A549 (cell line): ENCODE measurements around the gene NOL3.
A peak's percentile ranks its signal among the peaks of the same experiment; 100 is the strongest.

Source experiments
- CBX2 ChIP-seq: fragments of 200-600 bp; sonication (generic); IDR thresholded peaks from 2 replicates; pipeline ENCODE4 v1.6.1; 2016; ENCODE audit warnings: low read depth, mild to moderate bottlenecking, borderline replicate concordance
- CHD4 ChIP-seq: fragments of 200-600 bp; sonication (generic); IDR thresholded peaks from 2 replicates; pipeline ENCODE4 v1.6.1; 2016; ENCODE audit warnings: antibody characterized with exemption, mild to moderate bottlenecking, borderline replicate concordance
- EP300 ChIP-seq, 2 experiments: fragments of >200 bp; sonication (Bioruptor Twin); formaldehyde crosslinking; IDR thresholded peaks; 2 replicates in 1 of 2; 3 replicates in 1 of 2; pipeline ENCODE4 v1.6.1; 2016 to 2017
- HOXB5 ChIP-seq: fragments of 250-450 bp; sonication (Bioruptor Pico); IDR thresholded peaks from 2 replicates; pipeline ENCODE4 v1.5.0; 2020; ENCODE audit warnings: mild to moderate bottlenecking, moderate library complexity
- JUN ChIP-seq, 2 experiments: fragments of >200 bp; sonication (Bioruptor Twin); formaldehyde crosslinking; IDR thresholded peaks; 2 replicates in 1 of 2; 3 replicates in 1 of 2; pipeline ENCODE4 v1.6.1; 2016 to 2017
- MAFK ChIP-seq: fragments of 450-650 bp; IDR thresholded peaks from 2 replicates; pipeline ENCODE4 v1.6.1; 2014; ENCODE audit not compliant: partially characterized antibody
- MYC ChIP-seq: IDR thresholded peaks from 2 replicates; pipeline ENCODE4 v1.6.1; 2012; ENCODE audit warnings: mild to moderate bottlenecking, inconsistent platforms, low read length, improper control_type of control experiment, borderline replicate concordance
- NPAS2 ChIP-seq: fragments of 250-450 bp; sonication (Bioruptor Pico); IDR thresholded peaks from 2 replicates; pipeline ENCODE4 v1.8.0; 2022; ENCODE audit warnings: mild to moderate bottlenecking, moderate library complexity, borderline replicate concordance
- PBX3 ChIP-seq: IDR thresholded peaks from 2 replicates; pipeline ENCODE4 v1.6.1; 2012
- POLR2A ChIP-seq: IDR thresholded peaks from 2 replicates; pipeline ENCODE4 v1.6.1; 2012; ENCODE audit warnings: mild to moderate bottlenecking, low read length
- POLR2AphosphoS2 ChIP-seq: conservative IDR thresholded peaks from 2 replicates; pipeline ENCODE4 v1.6.1; 2012; ENCODE audit warnings: low read length, improper control_type of control experiment, inconsistent platforms
- SMC3 ChIP-seq: fragments of >200 bp; sonication (Bioruptor Twin); formaldehyde crosslinking; IDR thresholded peaks from 3 replicates; pipeline ENCODE4 v1.6.1; 2018; ENCODE audit warnings: inconsistent platforms
- TF ChIP-seq, protein P1 (sequence below): fragments of 200-600 bp; sonication (generic); IDR thresholded peaks from 2 replicates; pipeline ENCODE4 v1.6.1; 2016; ENCODE audit warnings: antibody characterized with exemption, mild to moderate bottlenecking, moderate library complexity
- TF ChIP-seq, protein P2 (sequence below): fragments of >200 bp; sonication (Bioruptor Twin); formaldehyde crosslinking; IDR thresholded peaks from 3 replicates; pipeline ENCODE4 v1.5.1; 2016

DNA sequence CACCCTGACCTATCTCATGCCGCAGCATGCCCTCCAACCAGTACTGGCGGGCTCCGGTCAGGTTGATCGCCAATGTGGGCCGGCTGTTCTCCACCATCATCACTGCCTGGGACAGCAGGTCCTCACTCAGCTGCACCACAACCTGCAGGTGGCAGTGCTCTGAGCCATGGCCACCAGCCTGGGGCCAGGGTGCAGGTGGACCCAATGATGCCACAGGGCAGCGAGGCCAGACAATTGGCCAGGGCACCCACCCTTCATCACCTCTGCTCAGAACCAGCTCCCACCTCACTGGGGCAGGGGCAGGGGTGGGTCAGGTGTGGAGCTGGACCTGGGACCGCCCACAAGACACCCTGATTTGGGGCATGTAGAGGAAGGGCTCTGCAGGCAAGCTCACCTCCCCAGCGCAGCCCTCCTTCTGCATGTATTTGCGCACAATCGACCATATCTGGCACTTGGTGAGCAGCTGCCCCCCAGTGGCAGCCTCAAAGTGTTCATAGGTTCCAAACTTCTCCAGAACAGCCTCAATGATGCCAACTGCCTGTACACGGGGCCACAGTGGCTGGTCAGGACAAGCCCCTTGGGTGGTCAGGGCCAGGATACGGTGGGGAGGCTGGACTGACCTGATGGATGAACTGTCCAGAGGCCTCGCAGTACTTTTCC lies 9.2 kb downstream of the NOL3 start:
- no peak for TF ChIP-seq PBX3
- TF ChIP-seq POLR2A: no peak
- no peak for TF ChIP-seq CBX2
- TF ChIP-seq MYC: no peak
- TF ChIP-seq, protein P1, sequence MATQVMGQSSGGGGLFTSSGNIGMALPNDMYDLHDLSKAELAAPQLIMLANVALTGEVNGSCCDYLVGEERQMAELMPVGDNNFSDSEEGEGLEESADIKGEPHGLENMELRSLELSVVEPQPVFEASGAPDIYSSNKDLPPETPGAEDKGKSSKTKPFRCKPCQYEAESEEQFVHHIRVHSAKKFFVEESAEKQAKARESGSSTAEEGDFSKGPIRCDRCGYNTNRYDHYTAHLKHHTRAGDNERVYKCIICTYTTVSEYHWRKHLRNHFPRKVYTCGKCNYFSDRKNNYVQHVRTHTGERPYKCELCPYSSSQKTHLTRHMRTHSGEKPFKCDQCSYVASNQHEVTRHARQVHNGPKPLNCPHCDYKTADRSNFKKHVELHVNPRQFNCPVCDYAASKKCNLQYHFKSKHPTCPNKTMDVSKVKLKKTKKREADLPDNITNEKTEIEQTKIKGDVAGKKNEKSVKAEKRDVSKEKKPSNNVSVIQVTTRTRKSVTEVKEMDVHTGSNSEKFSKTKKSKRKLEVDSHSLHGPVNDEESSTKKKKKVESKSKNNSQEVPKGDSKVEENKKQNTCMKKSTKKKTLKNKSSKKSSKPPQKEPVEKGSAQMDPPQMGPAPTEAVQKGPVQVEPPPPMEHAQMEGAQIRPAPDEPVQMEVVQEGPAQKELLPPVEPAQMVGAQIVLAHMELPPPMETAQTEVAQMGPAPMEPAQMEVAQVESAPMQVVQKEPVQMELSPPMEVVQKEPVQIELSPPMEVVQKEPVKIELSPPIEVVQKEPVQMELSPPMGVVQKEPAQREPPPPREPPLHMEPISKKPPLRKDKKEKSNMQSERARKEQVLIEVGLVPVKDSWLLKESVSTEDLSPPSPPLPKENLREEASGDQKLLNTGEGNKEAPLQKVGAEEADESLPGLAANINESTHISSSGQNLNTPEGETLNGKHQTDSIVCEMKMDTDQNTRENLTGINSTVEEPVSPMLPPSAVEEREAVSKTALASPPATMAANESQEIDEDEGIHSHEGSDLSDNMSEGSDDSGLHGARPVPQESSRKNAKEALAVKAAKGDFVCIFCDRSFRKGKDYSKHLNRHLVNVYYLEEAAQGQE: no peak
- TF ChIP-seq, protein P2, sequence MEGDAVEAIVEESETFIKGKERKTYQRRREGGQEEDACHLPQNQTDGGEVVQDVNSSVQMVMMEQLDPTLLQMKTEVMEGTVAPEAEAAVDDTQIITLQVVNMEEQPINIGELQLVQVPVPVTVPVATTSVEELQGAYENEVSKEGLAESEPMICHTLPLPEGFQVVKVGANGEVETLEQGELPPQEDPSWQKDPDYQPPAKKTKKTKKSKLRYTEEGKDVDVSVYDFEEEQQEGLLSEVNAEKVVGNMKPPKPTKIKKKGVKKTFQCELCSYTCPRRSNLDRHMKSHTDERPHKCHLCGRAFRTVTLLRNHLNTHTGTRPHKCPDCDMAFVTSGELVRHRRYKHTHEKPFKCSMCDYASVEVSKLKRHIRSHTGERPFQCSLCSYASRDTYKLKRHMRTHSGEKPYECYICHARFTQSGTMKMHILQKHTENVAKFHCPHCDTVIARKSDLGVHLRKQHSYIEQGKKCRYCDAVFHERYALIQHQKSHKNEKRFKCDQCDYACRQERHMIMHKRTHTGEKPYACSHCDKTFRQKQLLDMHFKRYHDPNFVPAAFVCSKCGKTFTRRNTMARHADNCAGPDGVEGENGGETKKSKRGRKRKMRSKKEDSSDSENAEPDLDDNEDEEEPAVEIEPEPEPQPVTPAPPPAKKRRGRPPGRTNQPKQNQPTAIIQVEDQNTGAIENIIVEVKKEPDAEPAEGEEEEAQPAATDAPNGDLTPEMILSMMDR: peak; percentile 30; the same call in 2 of the 3 replicates
- TF ChIP-seq CHD4: no peak
- no peak for TF ChIP-seq SMC3
- no peak for TF ChIP-seq NPAS2 (CRISPR knock-in tag)
- TF ChIP-seq JUN (IDR thresholded peaks at IDR 0.05): no peak
- TF ChIP-seq MAFK: no peak
- no peak for TF ChIP-seq POLR2AphosphoS2
- TF ChIP-seq EP300 (IDR thresholded peaks at IDR 0.05): no peak
- no peak for TF ChIP-seq HOXB5 (CRISPR knock-in tag)
